A549 (cell line): Measurements from ENCODE around the gene GAS7. TPM values are rescaled to one million over a fixed set of nuclear protein-coding genes. Genes with fewer than 3 reads are reported as not detected.

Experiments
- ATAC-seq, 2 experiments: fragments of 200-7000 bp in 1 of 2; fragments of >200 bp in 1 of 2; cut with Nextera tagmentation in 1 of 2; cut with Tn5 transposase in 1 of 2; 3 replicates each; pipeline versions ENCODE4 v1.8.0 to v1.9.1; 2018 to 2020; ENCODE audit warnings: mild to moderate bottlenecking in 1 of 2, moderate library complexity in 1 of 2
- CTCF ChIA-PET: fragments of 300-600 bp; sonication (Branson Sonifier 250); formaldehyde crosslinking; extraction: SDS; loops from one replicate; lab custom pipeline; 2021; ENCODE audit warnings: antibody characterized with exemption, inconsistent platforms; lab: Yijun Ruan, JAX
- POLR2A ChIA-PET: fragments of 350-600 bp; formaldehyde crosslinking; extraction: SDS; loops from one replicate; lab custom pipeline; 2021; ENCODE audit warnings: antibody characterized with exemption, inconsistent platforms; lab: Yijun Ruan, JAX
- DNase-seq, 2 experiments: peaks; one replicate each; pipeline versions ENCODE4 v3.0.0 to v3.0.0-alpha.2; 2011 to 2016; ENCODE audit warnings: low read depth in 1 of 2, low spot score in 1 of 2
- FAIRE-seq: peaks from 2 replicates; lab custom pipeline; 2011; peaks lifted over from hg19 to GRCh38; lab: Jason Lieb, UNC
- H3K27ac ChIP-seq, 2 experiments: fragments of >200 bp; sonication (Bioruptor Twin); formaldehyde crosslinking; 3 replicates each; pipeline ENCODE4 v1.5.1; 2016 to 2017
- H3K4me1 ChIP-seq: fragments of >200 bp; sonication (Bioruptor Twin); formaldehyde crosslinking; 3 replicates; pipeline ENCODE4 v1.6.1; 2016
- H3K4me2 ChIP-seq: fragments of >200 bp; sonication (Bioruptor Twin); formaldehyde crosslinking; 3 replicates; pipeline ENCODE4 v1.6.1; 2016
- H3K4me3 ChIP-seq: fragments of >200 bp; sonication (Bioruptor Twin); formaldehyde crosslinking; 3 replicates; pipeline ENCODE4 v1.5.1; 2016
- H3K9me3 ChIP-seq: fragments of >200 bp; sonication (Bioruptor Twin); formaldehyde crosslinking; 3 replicates; pipeline ENCODE4 v1.6.1; 2016
- CEBPB ChIP-seq, 2 experiments: fragments of >200 bp in 1 of 2; sonication (Bioruptor Twin) in 1 of 2; formaldehyde crosslinking in 1 of 2; IDR thresholded peaks; 2 replicates each; pipeline ENCODE4 v1.6.1; 2012 to 2016
- EHF ChIP-seq: fragments of 250-450 bp; sonication (Bioruptor Pico); IDR thresholded peaks from 2 replicates; pipeline ENCODE4 v1.5.0; 2020; ENCODE audit warnings: mild to moderate bottlenecking
- EHMT2 ChIP-seq: fragments of 200-600 bp; sonication (generic); IDR thresholded peaks from 2 replicates; pipeline ENCODE4 v1.6.1; 2016; ENCODE audit warnings: antibody characterized with exemption, low read depth, mild to moderate bottlenecking, moderate library complexity
- FOXS1 ChIP-seq: fragments of 250-450 bp; sonication (Bioruptor Pico); IDR thresholded peaks from 2 replicates; pipeline ENCODE4 v1.5.0; 2020; ENCODE audit warnings: mild to moderate bottlenecking, moderate library complexity
- GATA3 ChIP-seq: IDR thresholded peaks from 2 replicates; pipeline ENCODE4 v1.6.1; 2012; ENCODE audit warnings: borderline replicate concordance
- HDAC2 ChIP-seq: fragments of 200-600 bp; sonication (generic); IDR thresholded peaks from 2 replicates; pipeline ENCODE4 v1.6.1; 2016
- HEYL ChIP-seq: fragments of 250-450 bp; sonication (Bioruptor Pico); IDR thresholded peaks from 2 replicates; pipeline ENCODE4 v1.8.0; 2021; ENCODE audit warnings: mild to moderate bottlenecking, moderate library complexity
- HOXB5 ChIP-seq: fragments of 250-450 bp; sonication (Bioruptor Pico); IDR thresholded peaks from 2 replicates; pipeline ENCODE4 v1.5.0; 2020; ENCODE audit warnings: mild to moderate bottlenecking, moderate library complexity
- MYC ChIP-seq: IDR thresholded peaks from 2 replicates; pipeline ENCODE4 v1.6.1; 2012; ENCODE audit warnings: mild to moderate bottlenecking, inconsistent platforms, low read length, improper control_type of control experiment, borderline replicate concordance
- NFE2L2 ChIP-seq: fragments of 150-350 bp; conservative IDR thresholded peaks from 2 replicates; pipeline ENCODE4 v1.6.1; 2014; ENCODE audit warnings: low read length
- NPAS2 ChIP-seq: fragments of 250-450 bp; sonication (Bioruptor Pico); IDR thresholded peaks from 2 replicates; pipeline ENCODE4 v1.8.0; 2022; ENCODE audit warnings: mild to moderate bottlenecking, moderate library complexity, borderline replicate concordance
- POLR2A ChIP-seq: IDR thresholded peaks from 2 replicates; pipeline ENCODE4 v1.6.1; 2012; ENCODE audit warnings: mild to moderate bottlenecking, low read length
- POLR2AphosphoS2 ChIP-seq: conservative IDR thresholded peaks from 2 replicates; pipeline ENCODE4 v1.6.1; 2012; ENCODE audit warnings: low read length, improper control_type of control experiment, inconsistent platforms
- SREBF2 ChIP-seq: fragments of 450-650 bp; IDR thresholded peaks from 2 replicates; pipeline ENCODE4 v1.6.1; 2014; ENCODE audit warnings: mild to moderate bottlenecking, moderate library complexity
- TP53 ChIP-seq: fragments of 250-450 bp; sonication (Bioruptor Pico); IDR thresholded peaks from 2 replicates; pipeline ENCODE4 v1.5.0; 2021; ENCODE audit warnings: mild to moderate bottlenecking, moderate library complexity
- ZC3H11A ChIP-seq: fragments of 450-650 bp; IDR thresholded peaks from 2 replicates; pipeline ENCODE4 v1.6.1; 2014; ENCODE audit warnings: antibody characterized with exemption, mild to moderate bottlenecking
- ZNF302 ChIP-seq: fragments of 250-450 bp; sonication (Bioruptor Pico); IDR thresholded peaks from 2 replicates; pipeline ENCODE4 v1.9.0; 2021; ENCODE audit warnings: inconsistent platforms, mild to moderate bottlenecking, moderate library complexity
- WGBS: methylation state at CpG from one replicate; pipeline ENCODE4 v1.1.6; 2017; ENCODE audit errors: missing lambda C conversion rate; 5-methylcytosine and 5-hydroxymethylcytosine counted together
- polyA plus RNA-seq, 4 experiments: library from polyadenylated mRNA; depleted of rRNA in 3 of 4; stranded (reverse); fragments of >200 nt; fragmentation: RNase III in 1 of 4; extraction: RNeasy Plus Mini Kit Qiagen cat#74134 plus additional on column Dnase treatment in 1 of 4; gene quantifications; 2 replicates in 3 of 4; 3 replicates in 1 of 4; pipeline ENCODE4 v1.2.3, GENCODE V29; 2011 to 2017
- TF ChIP-seq, protein P1 (sequence below): fragments of 250-450 bp; sonication (Bioruptor Pico); IDR thresholded peaks from 2 replicates; pipeline ENCODE4 v1.5.0; 2021; ENCODE audit warnings: mild to moderate bottlenecking, moderate library complexity, borderline replicate concordance
- TF ChIP-seq, protein P2 (sequence below): fragments of 200-600 bp; sonication (generic); IDR thresholded peaks from 2 replicates; pipeline ENCODE4 v1.6.1; 2016; ENCODE audit warnings: antibody characterized with exemption, mild to moderate bottlenecking, moderate library complexity
- TF ChIP-seq, protein P3 (sequence below): fragments of >200 bp; sonication (Bioruptor Twin); formaldehyde crosslinking; IDR thresholded peaks from 3 replicates; pipeline ENCODE4 v1.5.1; 2016
- TF ChIP-seq, protein P4 (sequence below): fragments of >200 bp; sonication (Bioruptor Twin); formaldehyde crosslinking; IDR thresholded peaks from 2 replicates; pipeline ENCODE4 v1.6.1; 2016
- TF ChIP-seq, protein P5 (sequence below): IDR thresholded peaks from 2 replicates; pipeline ENCODE4 v1.6.1; 2012; ENCODE audit warnings: low read depth, borderline replicate concordance
- TF ChIP-seq, protein P6 (sequence below): fragments of 150-350 bp; IDR thresholded peaks from 2 replicates; pipeline ENCODE4 v1.6.1; 2014; ENCODE audit warnings: low read depth, mild to moderate bottlenecking, low read length

Gene GAS7
- polyA plus RNA-seq, 2 of the 4 experiments (the other 2 are of a cell fraction), result 1.3 to 1.5 TPM

DNA sequence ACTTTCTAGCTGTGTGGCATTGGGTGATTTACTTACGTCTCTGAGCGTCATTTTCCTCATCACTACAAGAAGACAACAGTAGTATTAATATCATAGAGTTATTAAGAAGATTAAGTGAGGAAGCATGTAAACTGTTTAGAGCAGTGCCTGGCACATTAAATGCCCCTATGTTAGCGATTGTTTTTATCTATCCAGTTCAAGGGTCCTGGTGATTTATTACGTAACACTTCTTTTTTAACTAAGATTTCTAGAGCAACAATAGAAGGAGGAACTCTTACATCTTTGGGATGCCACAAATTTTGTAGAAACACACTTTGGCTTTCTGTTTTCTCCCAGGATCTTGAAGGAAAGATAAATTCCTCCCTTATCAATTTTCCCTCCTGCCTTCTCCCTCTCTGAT, 3.3 kb upstream of the GAS7 start:
- no peak for ATAC-seq
- ChIA-PET CTCF (interaction anchor here (0.8 kb wide), 1 partner anchor 280 kb away, joined by 3 read pairs; no protein-coding TSS in a partner anchor), POLR2A (no interaction called here)
- no peak overlapping the region for H3K4me2 ChIP-seq
- FAIRE-seq, result peak; percentile 36
- no peaks in the 10 kb centered on the region for H3K4me1 ChIP-seq
- no peak for DNase-seq
- H3K27ac ChIP-seq, result no peak overlapping the region
- peaks cover 36% of the 10 kb centered on the region for H3K9me3 ChIP-seq
- H3K4me3 ChIP-seq, result no peak overlapping the region
- TF ChIP-seq CEBPB (IDR thresholded peaks at IDR 0.05), result no peak
- no peak for TF ChIP-seq NFE2L2
- no peak for TF ChIP-seq MYC
- TF ChIP-seq, protein P1, sequence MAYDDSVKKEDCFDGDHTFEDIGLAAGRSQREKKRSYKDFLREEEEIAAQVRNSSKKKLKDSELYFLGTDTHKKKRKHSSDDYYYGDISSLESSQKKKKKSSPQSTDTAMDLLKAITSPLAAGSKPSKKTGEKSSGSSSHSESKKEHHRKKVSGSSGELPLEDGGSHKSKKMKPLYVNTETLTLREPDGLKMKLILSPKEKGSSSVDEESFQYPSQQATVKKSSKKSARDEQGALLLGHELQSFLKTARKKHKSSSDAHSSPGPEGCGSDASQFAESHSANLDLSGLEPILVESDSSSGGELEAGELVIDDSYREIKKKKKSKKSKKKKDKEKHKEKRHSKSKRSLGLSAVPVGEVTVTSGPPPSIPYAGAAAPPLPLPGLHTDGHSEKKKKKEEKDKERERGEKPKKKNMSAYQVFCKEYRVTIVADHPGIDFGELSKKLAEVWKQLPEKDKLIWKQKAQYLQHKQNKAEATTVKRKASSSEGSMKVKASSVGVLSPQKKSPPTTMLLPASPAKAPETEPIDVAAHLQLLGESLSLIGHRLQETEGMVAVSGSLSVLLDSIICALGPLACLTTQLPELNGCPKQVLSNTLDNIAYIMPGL (CRISPR knock-in tag), result no peak
- no peak for TF ChIP-seq FOXS1 (CRISPR knock-in tag)
- TF ChIP-seq HDAC2, result no peak
- TF ChIP-seq EHF (CRISPR knock-in tag), result no peak
- TF ChIP-seq, protein P2, sequence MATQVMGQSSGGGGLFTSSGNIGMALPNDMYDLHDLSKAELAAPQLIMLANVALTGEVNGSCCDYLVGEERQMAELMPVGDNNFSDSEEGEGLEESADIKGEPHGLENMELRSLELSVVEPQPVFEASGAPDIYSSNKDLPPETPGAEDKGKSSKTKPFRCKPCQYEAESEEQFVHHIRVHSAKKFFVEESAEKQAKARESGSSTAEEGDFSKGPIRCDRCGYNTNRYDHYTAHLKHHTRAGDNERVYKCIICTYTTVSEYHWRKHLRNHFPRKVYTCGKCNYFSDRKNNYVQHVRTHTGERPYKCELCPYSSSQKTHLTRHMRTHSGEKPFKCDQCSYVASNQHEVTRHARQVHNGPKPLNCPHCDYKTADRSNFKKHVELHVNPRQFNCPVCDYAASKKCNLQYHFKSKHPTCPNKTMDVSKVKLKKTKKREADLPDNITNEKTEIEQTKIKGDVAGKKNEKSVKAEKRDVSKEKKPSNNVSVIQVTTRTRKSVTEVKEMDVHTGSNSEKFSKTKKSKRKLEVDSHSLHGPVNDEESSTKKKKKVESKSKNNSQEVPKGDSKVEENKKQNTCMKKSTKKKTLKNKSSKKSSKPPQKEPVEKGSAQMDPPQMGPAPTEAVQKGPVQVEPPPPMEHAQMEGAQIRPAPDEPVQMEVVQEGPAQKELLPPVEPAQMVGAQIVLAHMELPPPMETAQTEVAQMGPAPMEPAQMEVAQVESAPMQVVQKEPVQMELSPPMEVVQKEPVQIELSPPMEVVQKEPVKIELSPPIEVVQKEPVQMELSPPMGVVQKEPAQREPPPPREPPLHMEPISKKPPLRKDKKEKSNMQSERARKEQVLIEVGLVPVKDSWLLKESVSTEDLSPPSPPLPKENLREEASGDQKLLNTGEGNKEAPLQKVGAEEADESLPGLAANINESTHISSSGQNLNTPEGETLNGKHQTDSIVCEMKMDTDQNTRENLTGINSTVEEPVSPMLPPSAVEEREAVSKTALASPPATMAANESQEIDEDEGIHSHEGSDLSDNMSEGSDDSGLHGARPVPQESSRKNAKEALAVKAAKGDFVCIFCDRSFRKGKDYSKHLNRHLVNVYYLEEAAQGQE, result no peak
- TF ChIP-seq NPAS2, result no peak
- no peak for TF ChIP-seq SREBF2
- TF ChIP-seq HEYL (CRISPR knock-in tag), result no peak
- TF ChIP-seq, protein P3, sequence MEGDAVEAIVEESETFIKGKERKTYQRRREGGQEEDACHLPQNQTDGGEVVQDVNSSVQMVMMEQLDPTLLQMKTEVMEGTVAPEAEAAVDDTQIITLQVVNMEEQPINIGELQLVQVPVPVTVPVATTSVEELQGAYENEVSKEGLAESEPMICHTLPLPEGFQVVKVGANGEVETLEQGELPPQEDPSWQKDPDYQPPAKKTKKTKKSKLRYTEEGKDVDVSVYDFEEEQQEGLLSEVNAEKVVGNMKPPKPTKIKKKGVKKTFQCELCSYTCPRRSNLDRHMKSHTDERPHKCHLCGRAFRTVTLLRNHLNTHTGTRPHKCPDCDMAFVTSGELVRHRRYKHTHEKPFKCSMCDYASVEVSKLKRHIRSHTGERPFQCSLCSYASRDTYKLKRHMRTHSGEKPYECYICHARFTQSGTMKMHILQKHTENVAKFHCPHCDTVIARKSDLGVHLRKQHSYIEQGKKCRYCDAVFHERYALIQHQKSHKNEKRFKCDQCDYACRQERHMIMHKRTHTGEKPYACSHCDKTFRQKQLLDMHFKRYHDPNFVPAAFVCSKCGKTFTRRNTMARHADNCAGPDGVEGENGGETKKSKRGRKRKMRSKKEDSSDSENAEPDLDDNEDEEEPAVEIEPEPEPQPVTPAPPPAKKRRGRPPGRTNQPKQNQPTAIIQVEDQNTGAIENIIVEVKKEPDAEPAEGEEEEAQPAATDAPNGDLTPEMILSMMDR, result no peak
- TF ChIP-seq POLR2AphosphoS2, result no peak
- 61% methylated on average over 4 of the region's 4 CpGs for WGBS

DNA sequence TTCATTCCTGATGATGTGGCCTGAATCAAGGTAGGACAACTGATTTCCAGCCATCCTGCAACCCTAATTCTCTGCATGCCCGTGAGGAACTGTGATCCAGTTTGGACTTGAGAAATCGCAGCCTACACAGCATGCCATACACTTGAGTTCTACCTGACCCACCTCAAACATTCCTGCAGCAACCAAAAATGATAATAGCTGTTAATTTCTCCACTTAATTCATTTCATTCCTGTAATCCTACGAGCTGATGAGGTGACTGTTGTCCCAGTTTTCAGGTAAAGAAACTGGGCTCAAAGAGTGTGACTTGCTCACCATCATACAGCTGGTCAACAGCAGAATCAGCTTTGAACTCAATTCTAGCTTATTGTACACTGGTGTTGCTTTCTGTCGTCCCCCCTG, 2.2 kb upstream of the GAS7 start:
- DNase-seq (no peak), FAIRE-seq (no peak), ATAC-seq (no peak)
- no peak overlapping the region for H3K4me2 ChIP-seq
- CTCF ChIA-PET, result interaction anchor here (0.8 kb wide), 1 partner anchor 279 kb away, joined by 3 read pairs; no protein-coding TSS in a partner anchor
- H3K9me3 ChIP-seq, result peaks cover 31% of the 10 kb centered on the region
- WGBS, result 2% methylated on average over 4 of the region's 4 CpGs
- H3K4me1 ChIP-seq, result no peaks in the 10 kb centered on the region
- POLR2A ChIA-PET, result no interaction called here
- H3K4me3 ChIP-seq, result no peak overlapping the region
- TF ChIP-seq, protein P4, sequence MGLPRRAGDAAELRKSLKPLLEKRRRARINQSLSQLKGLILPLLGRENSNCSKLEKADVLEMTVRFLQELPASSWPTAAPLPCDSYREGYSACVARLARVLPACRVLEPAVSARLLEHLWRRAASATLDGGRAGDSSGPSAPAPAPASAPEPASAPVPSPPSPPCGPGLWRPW, result no peak
- no peak for TF ChIP-seq EHMT2
- no peak for TF ChIP-seq GATA3
- no peak for TF ChIP-seq HOXB5 (CRISPR knock-in tag)
- TF ChIP-seq NFE2L2, result no peak
- no peak for TF ChIP-seq ZC3H11A
- TF ChIP-seq POLR2A, result no peak
- TF ChIP-seq, protein P5, sequence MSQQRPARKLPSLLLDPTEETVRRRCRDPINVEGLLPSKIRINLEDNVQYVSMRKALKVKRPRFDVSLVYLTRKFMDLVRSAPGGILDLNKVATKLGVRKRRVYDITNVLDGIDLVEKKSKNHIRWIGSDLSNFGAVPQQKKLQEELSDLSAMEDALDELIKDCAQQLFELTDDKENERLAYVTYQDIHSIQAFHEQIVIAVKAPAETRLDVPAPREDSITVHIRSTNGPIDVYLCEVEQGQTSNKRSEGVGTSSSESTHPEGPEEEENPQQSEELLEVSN, result no peak
- no peak for TF ChIP-seq TP53
- no peak for TF ChIP-seq MYC
- TF ChIP-seq, protein P6, sequence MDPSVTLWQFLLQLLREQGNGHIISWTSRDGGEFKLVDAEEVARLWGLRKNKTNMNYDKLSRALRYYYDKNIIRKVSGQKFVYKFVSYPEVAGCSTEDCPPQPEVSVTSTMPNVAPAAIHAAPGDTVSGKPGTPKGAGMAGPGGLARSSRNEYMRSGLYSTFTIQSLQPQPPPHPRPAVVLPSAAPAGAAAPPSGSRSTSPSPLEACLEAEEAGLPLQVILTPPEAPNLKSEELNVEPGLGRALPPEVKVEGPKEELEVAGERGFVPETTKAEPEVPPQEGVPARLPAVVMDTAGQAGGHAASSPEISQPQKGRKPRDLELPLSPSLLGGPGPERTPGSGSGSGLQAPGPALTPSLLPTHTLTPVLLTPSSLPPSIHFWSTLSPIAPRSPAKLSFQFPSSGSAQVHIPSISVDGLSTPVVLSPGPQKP, result no peak
- no peak for TF ChIP-seq FOXS1 (CRISPR knock-in tag)
- no peak for TF ChIP-seq ZNF302 (CRISPR knock-in tag)
- H3K27ac ChIP-seq, result no peak overlapping the region
